GM18951 (cell line): ENCODE measurements around the gene IFNL1.

ENCODE experiments used
- POLR2A ChIP-seq: IDR thresholded peaks from 4 replicates; pipeline ENCODE4 v1.6.1; 2011; ENCODE audit warnings: mild to moderate bottlenecking; ENCODE audit not compliant: insufficient read length, insufficient read depth; ENCODE audit errors: extremely low read depth
- in situ Hi-C: fragments of 300-500 bp; cut with MboI; formaldehyde crosslinking; loops from one replicate; pipeline ENCODE4 v1.12.0; 2022; ENCODE audit warnings: low sequenced_read_pairs, mixed read lengths, inconsistent platforms; ENCODE audit not compliant: unreplicated experiment

IFNL1 gene

GRCh38 chr19:39296055-39296645 is at the start of gene IFNL1:
TSS of gene IFNL1 (plus strand) at chr19:39296407. CDS start at chr19:39296422, 15 bp downstream.
- in situ Hi-C loops: no loop called here
- TF ChIP-seq POLR2A: no peak

- in situ Hi-C loops: no loop called here
- no peak for TF ChIP-seq POLR2A
Measured at GRCh38 chr19:39246951-39247669, 49.1 kb upstream of the IFNL1 start.

GRCh38 chr19:39247701-39248664 is 48.2 kb upstream of the IFNL1 start:
- in situ Hi-C loops: no loop called here
- TF ChIP-seq POLR2A: no peak

GRCh38 chr19:39248806-39249205 is 47.4 kb upstream of the IFNL1 start, which contains the start of gene IFNL4:
TSS of gene IFNL4 (minus strand) at chr19:39248856.
- no peak for TF ChIP-seq POLR2A
- in situ Hi-C loops: no loop called here

GRCh38 chr19:39251081-39251480 is 45.1 kb upstream of the IFNL1 start:
- no peak for TF ChIP-seq POLR2A
- in situ Hi-C loops: no loop called here

- no peak for TF ChIP-seq POLR2A
- in situ Hi-C loops: no loop called here
Measured at GRCh38 chr19:39251846-39252245, 44.4 kb upstream of the IFNL1 start.

GRCh38 chr19:39252458-39252857 is 43.7 kb upstream of the IFNL1 start:
- in situ Hi-C loops: no loop called here
- no peak for TF ChIP-seq POLR2A

GRCh38 chr19:39253374-39254149 is 42.6 kb upstream of the IFNL1 start:
- TF ChIP-seq POLR2A: no peak
- in situ Hi-C loops: no loop called here

- in situ Hi-C loops: no loop called here
- TF ChIP-seq POLR2A: no peak
Measured at GRCh38 chr19:39254531-39255345, 41.5 kb upstream of the IFNL1 start.

- TF ChIP-seq POLR2A: no peak
- in situ Hi-C loops: no loop called here
Measured at GRCh38 chr19:39257227-39257626, 39.0 kb upstream of the IFNL1 start.

GRCh38 chr19:39261704-39262103 is 34.5 kb upstream of the IFNL1 start:
- in situ Hi-C loops: no loop called here

GRCh38 chr19:39262496-39262895 is 33.7 kb upstream of the IFNL1 start:
- in situ Hi-C loops: no loop called here
- no peak for TF ChIP-seq POLR2A

More at GRCh38 chr19:39261704-39262103, 34.5 kb upstream of the IFNL1 start:
- no peak for TF ChIP-seq POLR2A
